Body of pancreas (tissue), 4 donors: Measurements from ENCODE around the gene WDFY1.

ENCODE experiments used
- CTCF ChIP-seq, 7 experiments: fragments of 450-650 bp in 4 of 7; fragments of 200-600 bp in 3 of 7; sonication (generic) in 3 of 7; IDR thresholded peaks; one replicate each; pipeline ENCODE4 v1.5.1; 2016 to 2019; ENCODE audit warnings: antibody characterized with exemption in 7 of 7
- POLR2A ChIP-seq, 3 donors: fragments of 450-650 bp; IDR thresholded peaks; one replicate each; pipeline ENCODE4 v1.6.1; 2016; ENCODE audit warnings: antibody characterized with exemption in 3 of 3, mild to moderate bottlenecking in 2 of 3

- TF ChIP-seq POLR2A (IDR thresholded peaks at IDR 0.05) (no peak), CTCF (IDR thresholded peaks at IDR 0.05) (no peak)
These were observed 116.0 kb downstream of the WDFY1 start for GRCh38 chr2:223829128-223829527.
